Embryonic facial prominence (tissue), 1 donor: Measurements from ENCODE around the gene AFP.
"Not testable (repeated sequence)": the region's sequence is repeated elsewhere in the genome, so short reads cannot be mapped to it uniquely, and the experiment has no call there.

Experiments used
- DNase-seq: peaks from one replicate; pipeline ENCODE4 v3.0.0-alpha.2; 2016; ENCODE audit errors: extremely low spot score

AFP gene

GRCh38 chr4:73435984-73436383 is at the start of gene AFP:
Gene AFP (plus strand): TSS chr4:73436221. CDS start chr4:73436263, 42 bp downstream.
- no peak for DNase-seq

GRCh38 chr4:73387552-73387951 is 48.5 kb upstream of the AFP start:
- no peak for DNase-seq

DNA sequence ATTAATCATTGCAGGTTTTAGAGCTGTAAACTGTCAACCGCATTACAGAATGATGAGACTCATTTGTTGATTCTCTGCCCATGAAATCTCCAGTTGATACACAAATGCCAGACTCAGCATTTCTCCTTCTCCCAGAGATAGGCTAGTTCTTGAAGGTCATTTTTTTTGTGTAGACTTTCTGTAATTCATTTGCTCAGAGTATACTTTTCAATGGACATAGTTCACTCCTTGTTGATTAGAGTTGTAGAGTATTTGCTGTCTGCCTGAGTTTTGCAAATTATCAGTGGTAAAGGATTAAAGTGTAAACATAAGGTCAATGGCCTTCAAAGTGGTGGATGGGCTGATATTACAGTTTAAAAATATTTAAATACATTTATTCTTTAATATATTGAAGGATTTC is 47.1 kb upstream of the AFP start:
- no peak for DNase-seq

- DNase-seq = not testable (repeated sequence)
Observed at GRCh38 chr4:73389663-73390062, 46.4 kb upstream of the AFP start.

GRCh38 chr4:73391774-73392173 is 44.2 kb upstream of the AFP start:
- DNase-seq = no peak

GRCh38 chr4:73392936-73393335 is 43.1 kb upstream of the AFP start:
- DNase-seq = no peak

DNA sequence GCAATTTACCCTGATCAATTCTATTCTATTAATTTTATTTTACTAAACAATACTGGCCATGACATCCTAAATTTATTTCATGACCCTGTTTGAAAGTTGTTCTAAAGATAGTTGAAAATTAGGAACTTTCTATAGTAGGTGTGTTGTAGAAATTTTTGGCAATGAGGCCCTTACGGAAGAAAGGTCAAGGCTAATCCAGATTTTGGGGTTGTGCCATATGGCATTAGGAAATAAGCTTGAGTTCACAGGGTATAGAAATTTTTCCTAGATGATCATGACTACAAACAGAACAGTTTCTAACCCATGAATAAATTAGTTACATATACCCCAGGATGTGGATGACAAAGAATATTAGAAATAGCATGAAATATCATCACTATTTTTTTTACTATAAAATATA is 39.7 kb upstream of the AFP start:
- DNase-seq = no peak

- DNase-seq = no peak
Observed at GRCh38 chr4:73396993-73397972, 38.7 kb upstream of the AFP start.

DNA sequence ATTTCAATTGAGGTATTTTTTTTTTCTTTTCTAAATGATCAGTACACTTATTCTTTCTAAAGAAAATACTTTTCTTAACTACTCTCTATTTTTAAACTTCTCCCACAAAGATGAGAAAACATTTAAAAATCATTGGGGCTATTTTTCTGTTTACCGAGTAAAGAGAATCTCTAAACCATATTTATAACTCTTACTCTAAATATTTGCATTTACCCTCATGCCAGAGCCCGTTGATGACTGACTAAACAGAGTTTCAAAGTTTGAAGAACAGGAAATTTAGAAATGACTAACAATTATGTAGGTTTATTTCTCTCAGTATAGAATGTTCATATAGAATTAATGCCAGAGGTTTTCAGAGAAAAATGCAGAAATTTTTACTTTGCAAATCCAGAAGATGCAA is 34.6 kb upstream of the AFP start:
- no peak for DNase-seq

- DNase-seq = no peak
Observed at GRCh38 chr4:73404042-73404441, 32.0 kb upstream of the AFP start, which contains the start of gene ALB. Gene ALB (plus strand): TSS chr4:73404287. CDS start chr4:73404328, 41 bp downstream.

- no peak for DNase-seq
Observed at GRCh38 chr4:73404457-73404856, 31.6 kb upstream of the AFP start.

GRCh38 chr4:73405138-73405537 is 30.9 kb upstream of the AFP start:
- no peak for DNase-seq

DNA sequence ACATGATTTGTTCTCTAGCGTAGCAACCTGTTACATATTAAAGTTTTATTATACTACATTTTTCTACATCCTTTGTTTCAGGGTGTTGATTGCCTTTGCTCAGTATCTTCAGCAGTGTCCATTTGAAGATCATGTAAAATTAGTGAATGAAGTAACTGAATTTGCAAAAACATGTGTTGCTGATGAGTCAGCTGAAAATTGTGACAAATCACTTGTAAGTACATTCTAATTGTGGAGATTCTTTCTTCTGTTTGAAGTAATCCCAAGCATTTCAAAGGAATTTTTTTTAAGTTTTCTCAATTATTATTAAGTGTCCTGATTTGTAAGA is 29.5 kb upstream of the AFP start:
- no peak for DNase-seq

DNA sequence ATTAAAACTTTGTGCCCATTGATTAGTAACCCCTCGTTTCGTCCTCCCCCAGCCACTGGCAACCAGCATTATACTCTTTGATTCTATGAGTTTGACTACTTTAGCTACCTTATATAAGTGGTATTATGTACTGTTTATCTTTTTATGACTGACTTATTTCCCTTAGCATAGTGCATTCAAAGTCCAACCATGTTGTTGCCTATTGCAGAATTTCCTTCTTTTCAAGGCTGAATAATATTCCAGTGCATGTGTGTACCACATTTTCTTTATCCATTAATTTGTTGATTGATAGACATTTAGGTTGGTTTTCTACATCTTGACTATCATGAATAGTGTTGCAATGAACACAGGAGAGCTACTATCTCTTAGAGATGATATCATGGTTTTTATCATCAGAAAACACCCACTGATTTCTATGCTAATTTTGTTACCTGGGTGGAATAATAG is 28.8 kb upstream of the AFP start:
- DNase-seq = no peak

GRCh38 chr4:73408181-73408867 is 27.7 kb upstream of the AFP start:
- no peak for DNase-seq

DNA sequence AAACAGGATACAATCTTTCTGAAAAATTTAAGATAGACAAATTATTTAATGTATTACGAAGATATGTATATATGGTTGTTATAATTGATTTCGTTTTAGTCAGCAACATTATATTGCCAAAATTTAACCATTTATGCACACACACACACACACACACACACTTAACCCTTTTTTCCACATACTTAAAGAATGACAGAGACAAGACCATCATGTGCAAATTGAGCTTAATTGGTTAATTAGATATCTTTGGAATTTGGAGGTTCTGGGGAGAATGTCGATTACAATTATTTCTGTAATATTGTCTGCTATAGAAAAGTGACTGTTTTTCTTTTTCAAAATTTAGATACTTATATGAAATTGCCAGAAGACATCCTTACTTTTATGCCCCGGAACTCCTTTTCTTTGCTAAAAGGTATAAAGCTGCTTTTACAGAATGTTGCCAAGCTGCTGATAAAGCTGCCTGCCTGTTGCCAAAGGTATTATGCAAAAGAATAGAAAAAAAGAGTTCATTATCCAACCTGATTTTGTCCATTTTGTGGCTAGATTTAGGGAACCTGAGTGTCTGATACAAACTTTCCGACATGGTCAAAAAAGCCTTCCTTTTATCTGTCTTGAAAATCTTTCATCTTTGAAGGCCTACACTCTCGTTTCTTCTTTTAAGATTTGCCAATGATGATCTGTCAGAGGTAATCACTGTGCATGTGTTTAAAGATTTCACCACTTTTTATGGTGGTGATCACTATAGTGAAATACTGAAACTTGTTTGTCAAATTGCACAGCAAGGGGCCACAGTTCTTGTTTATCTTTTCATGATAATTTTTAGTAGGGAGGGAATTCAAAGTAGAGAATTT is 26.8 kb upstream of the AFP start:
- DNase-seq = no peak

- DNase-seq = no peak
Observed at GRCh38 chr4:73409978-73410548, 26.0 kb upstream of the AFP start.

- no peak for DNase-seq
Observed at GRCh38 chr4:73410916-73411730, 24.9 kb upstream of the AFP start.

GRCh38 chr4:73411731-73412414 is 24.1 kb upstream of the AFP start:
- DNase-seq = no peak

DNA sequence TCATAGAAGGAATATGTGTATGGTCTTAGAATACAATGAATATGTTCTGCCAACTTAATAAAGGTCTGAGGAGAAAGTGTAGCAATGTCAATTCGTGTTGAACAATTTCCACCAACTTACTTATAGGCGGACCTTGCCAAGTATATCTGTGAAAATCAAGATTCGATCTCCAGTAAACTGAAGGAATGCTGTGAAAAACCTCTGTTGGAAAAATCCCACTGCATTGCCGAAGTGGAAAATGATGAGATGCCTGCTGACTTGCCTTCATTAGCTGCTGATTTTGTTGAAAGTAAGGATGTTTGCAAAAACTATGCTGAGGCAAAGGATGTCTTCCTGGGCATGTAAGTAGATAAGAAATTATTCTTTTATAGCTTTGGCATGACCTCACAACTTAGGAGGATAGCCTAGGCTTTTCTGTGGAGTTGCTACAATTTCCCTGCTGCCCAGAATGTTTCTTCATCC is 22.7 kb upstream of the AFP start:
- DNase-seq = no peak
